GM23338 (cell line): ENCODE results near the gene PRG3. TPM values are rescaled to one million over a fixed set of nuclear protein-coding genes. Genes with fewer than 3 reads are reported as not detected.

ENCODE experiments used
- ATAC-seq: fragments of 200-7000 bp; cut with Tn5 transposase; 3 replicates; pipeline ENCODE4 v1.9.1; 2020
- DNase-seq: peaks from one replicate; pipeline ENCODE4 v3.0.0-alpha.2; 2015; ENCODE audit warnings: low spot score
- H2AFZ ChIP-seq: fragments of 200-600 bp; sonication (generic); 2 replicates; pipeline ENCODE4 v1.8.0; 2016; ENCODE audit warnings: antibody characterized with exemption, mild to moderate bottlenecking, moderate library complexity
- H3F3A ChIP-seq: fragments of 200-600 bp; sonication (generic); replicated peaks from 2 replicates; pipeline ENCODE4 v1.8.0; 2017; ENCODE audit warnings: antibody characterized with exemption, mixed run types, low read depth
- H3K27ac ChIP-seq: fragments of 200-600 bp; sonication (generic); 2 replicates; pipeline ENCODE4 v1.6.1; 2016; ENCODE audit warnings: low read depth
- H3K27me3 ChIP-seq: fragments of 200-600 bp; sonication (generic); 2 replicates; pipeline ENCODE4 v1.8.0; 2016; ENCODE audit warnings: mild to moderate bottlenecking, mixed run types, moderate library complexity; ENCODE audit not compliant: insufficient read depth
- H3K36me3 ChIP-seq: fragments of 200-600 bp; sonication (generic); 2 replicates; pipeline ENCODE4 v1.8.0; 2016; ENCODE audit warnings: mild to moderate bottlenecking; ENCODE audit not compliant: insufficient read depth
- H3K4me1 ChIP-seq: fragments of 200-600 bp; sonication (generic); 2 replicates; pipeline ENCODE4 v1.8.0; 2016; ENCODE audit warnings: mild to moderate bottlenecking, moderate library complexity; ENCODE audit not compliant: insufficient read depth
- H3K4me2 ChIP-seq: fragments of 200-600 bp; sonication (generic); 2 replicates; pipeline ENCODE4 v1.7.1; 2017; ENCODE audit warnings: mixed run types
- H3K4me3 ChIP-seq: fragments of 200-600 bp; sonication (generic); 2 replicates; pipeline ENCODE4 v1.6.1; 2016; ENCODE audit warnings: mixed run types
- H3K79me2 ChIP-seq: fragments of 200-600 bp; sonication (generic); replicated peaks from 2 replicates; pipeline ENCODE4 v1.8.0; 2017; ENCODE audit warnings: mild to moderate bottlenecking; ENCODE audit not compliant: insufficient read depth
- H3K9me2 ChIP-seq: fragments of 200-600 bp; sonication (generic); 2 replicates; pipeline ENCODE4 v1.8.0; 2017; ENCODE audit not compliant: insufficient read depth
- H4K20me1 ChIP-seq: fragments of 200-600 bp; sonication (generic); replicated peaks from 2 replicates; pipeline ENCODE4 v1.8.0; 2017; ENCODE audit warnings: mild to moderate bottlenecking; ENCODE audit not compliant: insufficient read depth
- H3K27ac Mint-ChIP-seq: 2 replicates; pipeline ENCODE4 v1.8.0; 2020; ENCODE audit warnings: inconsistent platforms, mild to moderate bottlenecking, moderate library complexity, mixed read lengths
- H3K27me3 Mint-ChIP-seq: 3 replicates; pipeline ENCODE4 v1.8.0; 2022; ENCODE audit warnings: low read depth, mild to moderate bottlenecking, moderate library complexity, mixed read lengths, inconsistent platforms; ENCODE audit not compliant: insufficient read depth, poor library complexity
- H3K36me3 Mint-ChIP-seq: 3 replicates; pipeline ENCODE4 v1.8.0; 2021; ENCODE audit warnings: low read depth, mild to moderate bottlenecking, inconsistent platforms, moderate library complexity, mixed read lengths
- H3K4me1 Mint-ChIP-seq: 3 replicates; pipeline ENCODE4 v1.8.0; 2020; ENCODE audit warnings: mild to moderate bottlenecking, inconsistent platforms, mixed read lengths
- H3K4me3 Mint-ChIP-seq: 3 replicates; pipeline ENCODE4 v1.8.0; 2021; ENCODE audit warnings: moderate library complexity, mild to moderate bottlenecking, inconsistent platforms, mixed read lengths
- H3K9me3 Mint-ChIP-seq: 3 replicates; pipeline ENCODE4 v1.8.0; 2020; ENCODE audit warnings: moderate library complexity, mild to moderate bottlenecking, inconsistent platforms, mixed read lengths
- EZH2 ChIP-seq: fragments of 200-600 bp; sonication (generic); IDR thresholded peaks from one replicate; pipeline ENCODE4 v1.8.0; 2017; ENCODE audit warnings: antibody characterized with exemption, mild to moderate bottlenecking, low read depth; ENCODE audit not compliant: unreplicated experiment
- EZH2phosphoT487 ChIP-seq: fragments of 200-600 bp; sonication (generic); IDR thresholded peaks from one replicate; pipeline ENCODE4 v1.8.1; 2018; ENCODE audit warnings: antibody characterized with exemption; ENCODE audit not compliant: unreplicated experiment
- NANOG ChIP-seq: IDR thresholded peaks from 2 replicates; pipeline ENCODE4 v1.6.1; 2016; ENCODE audit warnings: antibody characterized with exemption, borderline replicate concordance
- REST ChIP-seq: IDR thresholded peaks from one replicate; pipeline ENCODE4 v1.6.1; 2018; ENCODE audit warnings: antibody characterized with exemption; ENCODE audit not compliant: unreplicated experiment
- polyA plus RNA-seq: library from polyadenylated mRNA; unstranded; fragments of >200 nt; fragmentation: Nextera tagmentation; extraction: Ambion mirVana; gene quantifications from 2 replicates; pipeline ENCODE4 v1.2.1, GENCODE V29; 2016
- total RNA-seq: library from RNA; depleted of rRNA; stranded (reverse); fragments of >200 nt; shearing (Covaris generic); gene quantifications from 2 replicates; pipeline ENCODE4 v1.2.3, GENCODE V29; 2014
- TF ChIP-seq, protein P1 (sequence below), 2 experiments: fragments of 200-600 bp in 1 of 2; sonication (generic) in 1 of 2; conservative IDR thresholded peaks; 2 replicates each; pipeline versions ENCODE4 v1.5.1 to v1.6.1; 2016 to 2017; ENCODE audit warnings: antibody characterized with exemption in 2 of 2, low read depth in 2 of 2, mild to moderate bottlenecking in 2 of 2, moderate library complexity in 1 of 2

Gene PRG3
- total and polyA plus RNA-seq, 2 experiments from 2014 or later = not detected

- Mint-ChIP-seq H3K36me3 (no peaks in the 10 kb centered on the region), H3K27me3 (no peaks in the 10 kb centered on the region)
Measured at GRCh38 chr11:57391111-57391510, 10.2 kb upstream of the PRG3 start.

GRCh38 chr11:57390535-57390934 is 9.6 kb upstream of the PRG3 start, which contains the start of gene PRG2:
TSS of gene PRG2 (minus strand) at chr11:57390650. CDS start at chr11:57389944, 706 bp downstream.
- Histone ChIP-seq H3K4me1 (no peaks in the 10 kb centered on the region), H3K27ac (no peak within 1 kb of the TSS), H3K4me3 (no peak within 1 kb of the TSS), H3K4me2 (no peak within 1 kb of the TSS), H3K9me2 (peaks cover 5% of the 10 kb centered on the region), H3K79me2 (no peaks in the 10 kb centered on the region), H3K36me3 (no peaks in the 10 kb centered on the region), H2AFZ (no peak within 1 kb of the TSS), H3F3A (no peaks in the 10 kb centered on the region), H3K27me3 (no peaks in the 10 kb centered on the region), H4K20me1 (no peaks in the 10 kb centered on the region)
- Mint-ChIP-seq H3K27me3 (no peaks in the 10 kb centered on the region), H3K27ac (no peak within 1 kb of the TSS), H3K4me1 (no peaks in the 10 kb centered on the region), H3K9me3 (no peaks in the 10 kb centered on the region), H3K36me3 (no peaks in the 10 kb centered on the region), H3K4me3 (no peak within 1 kb of the TSS)
- DNase-seq (no peak), ATAC-seq (no peak)
- TF ChIP-seq REST (no peak), EZH2 (no peak), EZH2phosphoT487 (no peak)

More at GRCh38 chr11:57391111-57391510, 10.2 kb upstream of the PRG3 start:
- Histone ChIP-seq H3K9me2 (peaks cover 5% of the 10 kb centered on the region), H3K4me3 (no peak overlapping the region), H4K20me1 (no peaks in the 10 kb centered on the region), H2AFZ (no peak overlapping the region), H3K4me2 (no peak overlapping the region), H3K27ac (no peak overlapping the region), H3K4me1 (no peaks in the 10 kb centered on the region), H3K79me2 (no peaks in the 10 kb centered on the region), H3K27me3 (no peaks in the 10 kb centered on the region), H3K36me3 (no peaks in the 10 kb centered on the region), H3F3A (no peaks in the 10 kb centered on the region)
- TF ChIP-seq NANOG = no peak
- TF ChIP-seq, protein P1, sequence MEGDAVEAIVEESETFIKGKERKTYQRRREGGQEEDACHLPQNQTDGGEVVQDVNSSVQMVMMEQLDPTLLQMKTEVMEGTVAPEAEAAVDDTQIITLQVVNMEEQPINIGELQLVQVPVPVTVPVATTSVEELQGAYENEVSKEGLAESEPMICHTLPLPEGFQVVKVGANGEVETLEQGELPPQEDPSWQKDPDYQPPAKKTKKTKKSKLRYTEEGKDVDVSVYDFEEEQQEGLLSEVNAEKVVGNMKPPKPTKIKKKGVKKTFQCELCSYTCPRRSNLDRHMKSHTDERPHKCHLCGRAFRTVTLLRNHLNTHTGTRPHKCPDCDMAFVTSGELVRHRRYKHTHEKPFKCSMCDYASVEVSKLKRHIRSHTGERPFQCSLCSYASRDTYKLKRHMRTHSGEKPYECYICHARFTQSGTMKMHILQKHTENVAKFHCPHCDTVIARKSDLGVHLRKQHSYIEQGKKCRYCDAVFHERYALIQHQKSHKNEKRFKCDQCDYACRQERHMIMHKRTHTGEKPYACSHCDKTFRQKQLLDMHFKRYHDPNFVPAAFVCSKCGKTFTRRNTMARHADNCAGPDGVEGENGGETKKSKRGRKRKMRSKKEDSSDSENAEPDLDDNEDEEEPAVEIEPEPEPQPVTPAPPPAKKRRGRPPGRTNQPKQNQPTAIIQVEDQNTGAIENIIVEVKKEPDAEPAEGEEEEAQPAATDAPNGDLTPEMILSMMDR (conservative IDR thresholded peaks at IDR 0.05; ENCODE audit: low read depth in 2 of 2) = no peak
- TF ChIP-seq REST = no peak
- DNase-seq (no peak), ATAC-seq (no peak)
- Mint-ChIP-seq H3K27ac (no peak overlapping the region), H3K4me1 (no peaks in the 10 kb centered on the region), H3K9me3 (no peaks in the 10 kb centered on the region), H3K4me3 (no peak overlapping the region)
